ENCODE data around the gene ANKRD42.

Gene ANKRD42

DNA sequence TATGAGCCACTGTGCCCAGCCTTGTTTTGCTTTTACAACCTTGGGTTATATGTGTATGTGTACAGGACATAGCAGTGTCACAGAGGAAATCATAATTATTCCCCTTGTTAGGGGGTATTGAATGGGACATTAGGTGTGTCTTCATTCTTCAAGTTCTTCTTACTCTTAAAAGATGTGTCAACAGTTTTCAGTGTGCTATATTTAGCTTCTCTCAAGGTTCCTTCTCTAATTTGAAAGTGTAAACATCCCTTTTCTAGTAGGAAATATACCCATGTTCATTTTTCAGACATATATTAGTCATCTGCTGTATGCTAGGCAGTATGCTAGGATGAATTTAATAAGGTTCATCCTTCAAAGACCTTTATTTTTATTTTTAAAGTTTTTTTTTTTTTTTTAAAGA, 19.5 kb upstream of the ANKRD42 start:
- peak; percentile 23 for DNase-seq

GRCh38 chr11:83175815-83176214, 17.7 kb upstream of the ANKRD42 start:
- DNase-seq: no peak

DNA sequence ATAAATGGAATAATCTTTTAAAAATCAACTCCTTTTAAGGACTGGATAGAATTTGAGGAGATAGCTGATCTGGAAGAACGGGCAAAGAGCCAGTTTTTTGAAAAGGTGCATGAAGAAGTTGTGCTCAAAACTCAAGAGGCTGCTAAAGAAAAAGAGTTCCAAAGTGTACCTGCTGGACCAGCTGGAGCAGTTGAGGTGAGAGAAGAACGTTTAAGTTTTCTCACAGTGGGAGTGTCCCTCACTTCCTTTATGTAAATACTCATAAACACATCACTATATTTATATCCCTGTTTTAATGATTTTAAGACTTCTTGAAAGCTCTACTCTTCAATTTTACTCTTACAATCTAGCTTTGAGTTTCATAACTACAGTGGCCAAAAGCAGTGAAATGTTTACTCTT, 11.7 kb upstream of the ANKRD42 start:
- no peak for DNase-seq

DNA sequence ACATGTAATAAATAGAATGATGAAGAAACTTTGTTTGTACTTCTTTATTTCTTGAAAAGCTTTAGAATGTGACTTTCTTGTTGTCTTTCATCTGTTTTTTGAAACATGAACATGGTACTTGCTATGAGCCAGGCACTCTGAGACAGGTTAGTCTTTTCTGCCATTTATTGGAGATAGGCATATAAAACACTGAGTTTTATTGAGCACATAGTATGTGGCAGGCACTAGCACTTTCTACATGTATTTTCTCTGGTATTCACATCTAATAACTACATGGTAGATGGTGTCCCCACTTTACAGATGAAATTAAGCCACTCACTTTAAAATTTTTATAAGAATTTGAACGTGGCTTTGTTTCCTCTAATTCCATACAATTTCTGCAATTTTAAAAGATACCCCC, 7.7 kb upstream of the ANKRD42 start:
- DNase-seq: no peak

- DNase-seq: no peak
Observed at GRCh38 chr11:83187465-83187864, 6.0 kb upstream of the ANKRD42 start.

DNA sequence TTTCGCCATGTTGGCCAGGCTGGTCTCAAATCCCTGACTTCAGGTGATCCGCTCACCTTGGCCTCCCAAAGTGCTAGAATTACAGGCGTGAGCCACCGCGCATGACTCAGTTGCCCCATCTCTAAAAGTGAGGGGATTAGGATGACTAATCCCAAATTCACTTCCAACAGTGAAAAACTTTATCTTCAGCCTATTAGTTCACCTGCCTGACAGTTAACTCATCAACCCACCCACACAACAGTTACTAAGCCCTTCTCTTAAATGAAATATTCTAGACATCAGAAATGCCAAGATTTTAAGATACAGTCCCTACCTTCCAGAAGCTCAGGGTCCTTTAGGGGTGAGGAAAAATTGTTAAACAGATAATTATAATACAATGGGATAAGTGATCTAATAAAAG, 2.0 kb upstream of the ANKRD42 start:
- no peak for DNase-seq

- no peak for DNase-seq
Observed at GRCh38 chr11:83191986-83192385, 1.5 kb upstream of the ANKRD42 start.

GRCh38 chr11:83192606-83193245, 786 bp upstream of the ANKRD42 start:
- DNase-seq: peak; percentile 33

- DNase-seq: peak; percentile 85
Observed at GRCh38 chr11:83194281-83195142, 1.0 kb downstream of the ANKRD42 start.

DNA sequence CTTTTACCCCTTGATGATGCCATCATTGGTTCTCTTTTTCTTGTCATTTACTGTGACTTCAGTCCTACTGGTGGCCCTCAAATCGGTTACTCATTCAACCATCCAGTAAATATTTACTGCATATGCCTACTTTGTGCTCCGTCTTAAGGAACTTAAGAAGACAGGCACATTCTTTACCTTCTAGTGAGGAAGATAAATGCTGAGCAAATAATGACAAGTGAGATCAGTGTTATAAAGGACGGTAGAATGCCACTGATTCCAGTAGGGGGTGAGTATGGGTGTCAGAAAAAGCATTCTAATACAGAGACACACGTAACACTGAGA, 1.6 kb downstream of the ANKRD42 start:
- peak; percentile 54 for DNase-seq

GRCh38 chr11:83195649-83196048, 2.1 kb downstream of the ANKRD42 start:
- DNase-seq: no peak

- no peak for DNase-seq
Observed at GRCh38 chr11:83200035-83200434, 6.5 kb downstream of the ANKRD42 start.

GRCh38 chr11:83205608-83206185, 12.2 kb downstream of the ANKRD42 start:
- no peak for DNase-seq

- no peak for DNase-seq
Observed at GRCh38 chr11:83206221-83206620, 12.7 kb downstream of the ANKRD42 start.

- DNase-seq: peak; percentile 12
Observed at GRCh38 chr11:83206771-83207382, 13.4 kb downstream of the ANKRD42 start.

GRCh38 chr11:83219095-83219494, 25.6 kb downstream of the ANKRD42 start:
- DNase-seq: no peak

DNA sequence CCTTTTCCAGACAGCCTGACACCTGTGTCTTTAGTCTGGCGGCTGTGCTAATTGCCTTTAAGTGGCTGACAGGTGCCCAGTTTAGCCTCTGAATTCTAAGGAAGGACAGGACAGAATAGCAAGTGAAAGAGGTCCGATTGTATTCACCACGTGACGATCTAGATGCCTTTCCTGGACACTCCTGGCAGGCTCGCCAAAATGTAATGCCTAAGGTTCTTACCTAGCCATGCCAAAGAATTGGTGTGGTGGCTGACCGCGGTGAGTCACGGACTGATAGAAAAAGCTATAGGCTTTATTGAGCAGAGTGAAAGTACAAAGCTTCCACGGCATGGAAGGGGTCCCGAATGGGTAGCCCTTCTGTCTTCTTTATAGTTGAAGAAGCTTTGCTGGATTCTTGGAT, 26.7 kb downstream of the ANKRD42 start:
- no peak for DNase-seq

DNA sequence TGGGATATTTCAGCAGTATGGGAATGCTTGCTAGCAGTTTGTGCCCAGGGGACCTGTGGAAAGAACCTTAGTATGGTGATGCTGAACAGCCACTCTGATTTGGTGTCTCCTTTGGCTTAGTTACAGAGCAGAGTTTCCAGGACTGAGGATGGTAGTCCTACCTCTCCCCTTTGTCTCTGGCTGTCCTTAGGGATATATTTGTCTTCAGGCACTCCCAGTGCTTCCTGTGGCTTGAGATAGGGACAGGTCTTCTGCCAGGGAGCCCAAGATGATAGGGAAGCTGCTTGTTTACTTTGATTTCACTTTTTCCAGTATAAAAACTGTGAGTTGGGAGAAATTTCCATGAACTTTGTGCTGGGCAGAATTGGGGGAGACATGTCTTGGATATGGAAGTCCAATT, 28.2 kb downstream of the ANKRD42 start:
- DNase-seq: no peak

GRCh38 chr11:83222499-83222898, 29.0 kb downstream of the ANKRD42 start:
- DNase-seq: no peak

- no peak for DNase-seq
Observed at GRCh38 chr11:83223457-83223856, 29.9 kb downstream of the ANKRD42 start.

DNA sequence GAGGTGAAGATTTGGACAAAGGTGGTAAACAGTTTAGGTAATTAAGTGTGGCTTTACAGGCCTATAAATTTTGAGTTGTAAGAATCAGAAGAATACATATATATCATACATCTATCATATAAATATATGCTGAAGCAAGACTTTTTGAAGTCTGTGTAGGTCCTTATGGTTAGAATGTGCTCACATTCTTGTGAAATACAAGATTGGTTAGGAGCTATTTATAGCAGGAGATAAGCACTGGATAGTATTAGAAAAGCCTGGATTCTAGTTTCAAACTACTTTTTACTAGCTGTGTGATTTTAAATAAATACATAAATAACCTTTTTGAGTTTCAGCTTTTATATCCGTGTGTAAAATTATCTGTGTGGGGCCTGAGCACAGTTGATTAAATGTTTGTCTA, 42.3 kb downstream of the ANKRD42 start:
- DNase-seq: no peak

DNA sequence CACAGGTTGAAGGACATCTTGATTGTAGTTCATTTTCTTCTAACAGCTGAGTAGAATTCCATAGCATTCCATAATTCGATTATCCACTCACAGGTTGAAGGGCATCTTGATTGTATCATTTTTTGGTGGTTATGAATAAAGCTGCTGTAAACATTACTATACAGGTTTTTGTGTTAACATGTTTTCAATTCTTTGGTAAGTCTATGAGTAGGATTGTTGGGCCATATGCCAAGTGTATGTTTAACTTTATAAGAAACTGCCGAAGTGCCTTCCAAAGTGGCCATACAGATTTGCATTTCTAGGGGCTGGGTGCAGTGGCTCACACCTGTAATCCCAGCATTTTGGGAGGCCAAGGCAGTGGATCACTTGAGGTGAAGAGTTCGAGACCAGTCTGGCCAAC, 44.6 kb downstream of the ANKRD42 start:
- DNase-seq: no peak

GRCh38 chr11:83241291-83241946, 47.9 kb downstream of the ANKRD42 start:
- peak; percentile 58 for DNase-seq

Data from suppressor macrophage treated with lipopolysaccharide for 4 hours (primary cell).